Progenitor cell of endocrine pancreas (in vitro differentiated cells): ENCODE measurements around the gene FANCC. TPM values are rescaled to one million over a fixed set of nuclear protein-coding genes. Genes with fewer than 3 reads are reported as not detected.

Experiments
- DNase-seq: peaks from one replicate; pipeline ENCODE4 v3.0.0; 2021; ENCODE audit warnings: low spot score; ENCODE audit not compliant: unreplicated experiment
- H3K27ac Mint-ChIP-seq: 2 replicates; pipeline ENCODE4 v1.8.0; 2021; ENCODE audit warnings: mild to moderate bottlenecking, moderate library complexity, mixed read lengths
- H3K27me3 Mint-ChIP-seq: 2 replicates; pipeline ENCODE4 v1.8.0; 2021; ENCODE audit warnings: mixed read lengths
- H3K36me3 Mint-ChIP-seq: 2 replicates; pipeline ENCODE4 v1.8.0; 2022; ENCODE audit warnings: mixed read lengths; ENCODE audit not compliant: insufficient read depth
- H3K4me1 Mint-ChIP-seq: 2 replicates; pipeline ENCODE4 v1.8.0; 2021; ENCODE audit warnings: low read depth, mixed read lengths
- H3K4me3 Mint-ChIP-seq: 2 replicates; pipeline ENCODE4 v1.8.0; 2021; ENCODE audit warnings: low read depth, mild to moderate bottlenecking, moderate library complexity, mixed read lengths
- H3K9me3 Mint-ChIP-seq: 2 replicates; pipeline ENCODE4 v1.8.0; 2021; ENCODE audit warnings: low read depth, mixed read lengths
- total RNA-seq: library from RNA; stranded (reverse); gene quantifications from 2 replicates; pipeline ENCODE4 v1.2.1, GENCODE V29; 2021
- TF ChIP-seq, protein P1 (sequence below): fragments of 200-600 bp; sonication (generic); IDR thresholded peaks from one replicate; pipeline ENCODE4 v1.5.0; 2021; ENCODE audit warnings: antibody characterized with exemption, mild to moderate bottlenecking; ENCODE audit not compliant: unreplicated experiment

FANCC gene
- total RNA-seq, 1 donor from 2014 or later = 28.9 TPM

GRCh38 chr9:95067057-95067456 lies 250.5 kb downstream of the FANCC start:
- no peak overlapping the region for H3K4me3 Mint-ChIP-seq
- no peaks in the 10 kb centered on the region for H3K27me3 Mint-ChIP-seq
- H3K4me1 Mint-ChIP-seq = peaks cover 20% of the 10 kb centered on the region
- TF ChIP-seq, protein P1, sequence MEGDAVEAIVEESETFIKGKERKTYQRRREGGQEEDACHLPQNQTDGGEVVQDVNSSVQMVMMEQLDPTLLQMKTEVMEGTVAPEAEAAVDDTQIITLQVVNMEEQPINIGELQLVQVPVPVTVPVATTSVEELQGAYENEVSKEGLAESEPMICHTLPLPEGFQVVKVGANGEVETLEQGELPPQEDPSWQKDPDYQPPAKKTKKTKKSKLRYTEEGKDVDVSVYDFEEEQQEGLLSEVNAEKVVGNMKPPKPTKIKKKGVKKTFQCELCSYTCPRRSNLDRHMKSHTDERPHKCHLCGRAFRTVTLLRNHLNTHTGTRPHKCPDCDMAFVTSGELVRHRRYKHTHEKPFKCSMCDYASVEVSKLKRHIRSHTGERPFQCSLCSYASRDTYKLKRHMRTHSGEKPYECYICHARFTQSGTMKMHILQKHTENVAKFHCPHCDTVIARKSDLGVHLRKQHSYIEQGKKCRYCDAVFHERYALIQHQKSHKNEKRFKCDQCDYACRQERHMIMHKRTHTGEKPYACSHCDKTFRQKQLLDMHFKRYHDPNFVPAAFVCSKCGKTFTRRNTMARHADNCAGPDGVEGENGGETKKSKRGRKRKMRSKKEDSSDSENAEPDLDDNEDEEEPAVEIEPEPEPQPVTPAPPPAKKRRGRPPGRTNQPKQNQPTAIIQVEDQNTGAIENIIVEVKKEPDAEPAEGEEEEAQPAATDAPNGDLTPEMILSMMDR = no peak
- H3K9me3 Mint-ChIP-seq = no peaks in the 10 kb centered on the region
- H3K27ac Mint-ChIP-seq = no peak overlapping the region
- no peak for DNase-seq
- H3K36me3 Mint-ChIP-seq = peaks cover 20% of the 10 kb centered on the region

GRCh38 chr9:95065224-95065623 lies 252.3 kb downstream of the FANCC start:
- TF ChIP-seq, protein P1 = no peak
- H3K9me3 Mint-ChIP-seq = no peaks in the 10 kb centered on the region
- H3K4me3 Mint-ChIP-seq = no peak overlapping the region
- peaks cover 25% of the 10 kb centered on the region for H3K36me3 Mint-ChIP-seq
- H3K27ac Mint-ChIP-seq = no peak overlapping the region
- no peak for DNase-seq
- no peaks in the 10 kb centered on the region for H3K27me3 Mint-ChIP-seq
- peaks cover 20% of the 10 kb centered on the region for H3K4me1 Mint-ChIP-seq

- Mint-ChIP-seq H3K27ac (peak overlapping the region; percentile 77), H3K36me3 (peaks cover 24% of the 10 kb centered on the region), H3K9me3 (no peaks in the 10 kb centered on the region), H3K4me1 (peaks cover 28% of the 10 kb centered on the region), H3K27me3 (no peaks in the 10 kb centered on the region), H3K4me3 (no peak overlapping the region)
- no peak for DNase-seq
- TF ChIP-seq, protein P1 = no peak
Observed at GRCh38 chr9:95063300-95063699, 254.2 kb downstream of the FANCC start.

DNA sequence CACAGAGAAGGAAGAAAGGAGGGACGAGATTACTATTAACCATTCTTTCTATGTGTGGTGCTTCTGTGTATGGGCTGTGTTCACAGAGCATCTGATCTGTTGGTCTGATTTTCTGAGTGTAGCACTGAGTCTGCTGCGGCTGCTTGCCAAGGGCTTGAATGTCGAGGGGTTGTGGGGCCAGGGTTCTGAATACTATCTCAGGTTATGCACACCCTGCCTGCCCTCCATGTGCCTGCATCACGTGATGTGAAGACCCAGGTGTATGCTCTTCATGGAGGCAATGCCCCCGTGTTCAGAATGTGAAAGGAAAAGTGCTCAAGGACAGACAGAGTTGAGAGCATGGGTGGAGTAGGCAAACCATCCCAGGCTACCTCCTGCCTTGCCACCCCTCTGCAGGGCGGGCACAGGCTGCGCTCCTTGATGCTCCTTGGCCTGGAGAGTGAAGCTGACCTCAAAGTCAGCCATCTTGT lies 254.9 kb downstream of the FANCC start:
- Mint-ChIP-seq H3K4me3 (no peak overlapping the region), H3K27me3 (no peaks in the 10 kb centered on the region), H3K9me3 (no peaks in the 10 kb centered on the region), H3K4me1 (peaks cover 35% of the 10 kb centered on the region), H3K27ac (no peak overlapping the region), H3K36me3 (peaks cover 21% of the 10 kb centered on the region)
- DNase-seq = no peak
- TF ChIP-seq, protein P1 = no peak

DNA sequence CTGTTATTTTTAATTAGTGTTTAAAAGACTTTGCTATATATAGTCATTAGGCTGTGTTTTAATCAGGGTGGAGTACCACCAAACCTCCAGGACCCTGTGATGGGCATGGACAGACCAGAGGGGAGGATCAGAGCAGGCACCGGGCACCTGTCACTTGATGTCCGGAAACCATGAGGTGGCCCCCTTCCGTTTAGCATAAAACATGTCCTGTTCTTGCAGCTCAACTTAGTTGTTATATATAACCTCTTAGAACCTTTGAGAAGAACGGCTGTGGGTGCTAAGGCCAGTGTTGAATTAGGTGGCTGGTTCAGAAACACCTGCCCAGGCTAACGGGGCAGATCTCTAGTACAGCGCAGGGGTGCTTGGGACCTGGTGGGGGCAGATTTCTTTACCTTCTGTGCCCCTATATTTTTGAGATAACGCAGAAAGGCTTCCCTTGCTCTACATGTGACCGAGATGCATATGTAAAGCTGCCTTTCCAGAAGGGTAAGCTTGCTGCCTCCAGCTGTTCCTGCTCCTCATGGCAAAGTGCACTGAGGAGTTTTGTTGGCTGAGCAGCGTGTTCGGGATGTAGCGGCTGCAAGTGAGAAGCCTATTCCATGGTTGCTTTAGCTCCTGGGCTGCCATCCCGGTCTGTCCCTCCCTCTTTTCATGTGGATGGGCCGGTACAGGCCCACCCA lies 255.5 kb downstream of the FANCC start:
- H3K27ac Mint-ChIP-seq = no peak overlapping the region
- no peak for DNase-seq
- TF ChIP-seq, protein P1 = no peak
- H3K4me3 Mint-ChIP-seq = no peak overlapping the region
- H3K4me1 Mint-ChIP-seq = peaks cover 41% of the 10 kb centered on the region
- no peaks in the 10 kb centered on the region for H3K9me3 Mint-ChIP-seq
- no peaks in the 10 kb centered on the region for H3K27me3 Mint-ChIP-seq
- peaks cover 20% of the 10 kb centered on the region for H3K36me3 Mint-ChIP-seq
